Activated CD8-positive, alpha-beta memory T cell treated with anti-CD3 and anti-CD28 coated beads for 36 hours (primary cell): ENCODE measurements around the gene SPPL2A. TPM values are rescaled to one million over a fixed set of nuclear protein-coding genes. Genes with fewer than 3 reads are reported as not detected.

Source experiments
- CTCF ChIA-PET: fragments of 350-600 bp; sonication (Branson Sonifier 250); formaldehyde crosslinking; loops from one replicate; lab custom pipeline; 2021; ENCODE audit warnings: antibody characterized with exemption; lab: Charles Lee
- POLR2A ChIA-PET: fragments of 350-600 bp; sonication (Branson Sonifier 250); formaldehyde crosslinking; loops from one replicate; lab custom pipeline; 2021; ENCODE audit warnings: antibody characterized with exemption; lab: Charles Lee
- total RNA-seq, 2 experiments: library from RNA; stranded (reverse); gene quantifications; one replicate each; pipeline ENCODE4 v1.2.3, GENCODE V29; 2021

SPPL2A gene
- total RNA-seq, 2 experiments from 2014 or later = 95.0 to 101 TPM

DNA sequence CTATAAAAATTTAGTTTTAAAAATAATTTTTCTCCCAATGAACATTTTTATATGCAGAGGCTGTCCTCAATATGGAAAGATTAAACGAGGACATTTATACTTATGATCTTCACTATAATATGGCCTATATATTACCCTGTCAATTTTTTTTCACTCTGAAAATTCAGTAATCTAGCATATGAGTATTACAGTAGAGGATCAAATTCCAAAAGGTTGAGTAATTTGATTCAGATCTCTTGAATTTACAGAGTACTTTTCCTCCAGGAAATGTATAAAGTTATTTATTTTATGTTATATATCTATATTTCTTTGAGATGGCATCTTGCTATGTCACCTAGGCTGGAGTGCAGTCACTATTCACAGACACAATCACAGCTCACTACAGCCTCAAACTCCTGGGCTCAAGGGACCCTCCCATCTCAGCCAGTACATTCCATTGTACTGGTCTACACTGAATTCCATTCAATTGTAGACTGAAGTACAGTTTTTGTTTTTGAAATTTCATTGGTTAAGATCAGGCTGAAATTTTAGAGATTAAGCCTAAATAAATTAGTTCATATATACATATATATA is 62.7 kb downstream of the SPPL2A start:
- POLR2A ChIA-PET = no interaction called here
- CTCF ChIA-PET = no interaction called here

DNA sequence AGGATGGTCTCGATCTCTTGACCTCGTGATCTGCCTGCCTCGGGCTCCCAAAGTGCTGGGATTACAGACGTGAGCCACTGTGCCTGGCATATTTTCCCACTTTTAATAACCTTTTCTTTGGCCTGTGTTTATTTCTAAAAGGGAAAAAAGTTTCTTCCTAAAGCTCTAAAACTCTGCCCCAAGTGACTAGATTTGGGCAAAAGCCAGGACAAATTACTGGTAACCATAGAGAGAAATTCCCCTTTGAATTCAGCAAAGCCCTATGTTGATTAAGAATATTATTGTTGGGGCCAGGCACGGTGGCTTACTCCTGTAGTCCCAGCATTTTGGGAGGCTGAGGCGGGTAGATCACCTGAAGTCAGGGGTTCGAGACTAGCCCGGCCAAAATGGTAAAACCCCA is 67.4 kb downstream of the SPPL2A start:
- ChIA-PET CTCF (no interaction called here), POLR2A (no interaction called here)

DNA sequence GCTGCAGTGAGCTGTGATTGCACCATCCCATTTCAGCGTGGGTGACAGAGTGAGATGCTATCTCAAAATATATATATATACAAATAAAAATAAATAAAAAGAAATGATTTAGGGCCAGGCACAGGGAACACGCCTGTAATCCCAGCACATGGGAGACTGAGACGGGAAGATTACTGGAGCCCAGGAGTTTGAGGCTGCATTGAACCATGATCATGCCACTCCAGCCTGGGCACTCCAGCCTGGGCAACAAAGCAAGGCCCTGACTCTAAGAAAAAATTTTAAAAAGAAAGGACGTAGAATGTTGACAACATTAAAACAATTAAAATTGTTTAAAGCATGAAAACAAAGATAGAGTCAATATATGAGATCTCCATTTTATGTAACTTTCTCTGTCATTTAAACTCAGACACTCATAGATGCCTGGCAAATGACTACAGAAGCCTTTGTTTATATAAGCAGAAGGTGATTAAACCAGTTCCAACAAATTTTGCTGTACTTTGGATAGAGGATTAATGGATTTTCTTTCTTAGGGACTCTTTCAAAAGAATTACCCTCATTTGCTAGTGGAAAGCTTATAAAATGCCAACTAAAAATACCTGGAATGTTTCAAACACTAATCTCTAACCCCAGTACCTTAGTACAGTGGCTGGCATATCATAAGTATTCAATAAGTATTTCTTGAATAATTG is 68.3 kb downstream of the SPPL2A start:
- POLR2A ChIA-PET = no interaction called here
- CTCF ChIA-PET = no interaction called here

DNA sequence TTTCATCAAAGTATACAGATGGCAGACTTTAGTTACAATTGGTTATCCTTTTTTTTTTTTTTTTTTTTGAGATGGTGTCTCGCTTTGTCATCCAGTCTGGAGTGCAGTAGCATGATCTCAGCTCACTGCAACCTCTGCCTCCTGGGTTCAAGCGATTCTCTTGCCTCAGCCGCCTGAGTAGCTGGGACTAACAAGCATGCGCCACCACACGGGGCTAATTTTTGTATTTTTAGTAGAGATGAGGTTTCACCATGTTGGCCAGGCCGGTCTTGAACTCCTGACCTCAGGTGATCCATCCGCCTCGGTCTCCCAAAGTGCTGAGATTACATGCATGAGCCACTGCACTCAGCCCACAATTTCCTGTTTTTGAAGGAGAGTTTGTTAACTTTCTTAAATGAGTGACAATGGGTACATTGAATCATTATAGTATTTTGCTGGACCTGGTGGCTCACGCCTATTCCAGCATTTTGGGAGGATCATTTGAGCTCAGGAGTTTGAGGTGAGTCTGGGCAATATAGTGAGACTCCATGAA is 70.8 kb downstream of the SPPL2A start:
- CTCF ChIA-PET = interaction anchor here (0.6 kb wide), 1 partner anchor 1594 kb away, joined by 3 read pairs; no protein-coding TSS in a partner anchor
- POLR2A ChIA-PET = interaction anchor here (0.7 kb wide), 1 partner anchor 59 kb away, joined by 11 read pairs; no protein-coding TSS in a partner anchor

DNA sequence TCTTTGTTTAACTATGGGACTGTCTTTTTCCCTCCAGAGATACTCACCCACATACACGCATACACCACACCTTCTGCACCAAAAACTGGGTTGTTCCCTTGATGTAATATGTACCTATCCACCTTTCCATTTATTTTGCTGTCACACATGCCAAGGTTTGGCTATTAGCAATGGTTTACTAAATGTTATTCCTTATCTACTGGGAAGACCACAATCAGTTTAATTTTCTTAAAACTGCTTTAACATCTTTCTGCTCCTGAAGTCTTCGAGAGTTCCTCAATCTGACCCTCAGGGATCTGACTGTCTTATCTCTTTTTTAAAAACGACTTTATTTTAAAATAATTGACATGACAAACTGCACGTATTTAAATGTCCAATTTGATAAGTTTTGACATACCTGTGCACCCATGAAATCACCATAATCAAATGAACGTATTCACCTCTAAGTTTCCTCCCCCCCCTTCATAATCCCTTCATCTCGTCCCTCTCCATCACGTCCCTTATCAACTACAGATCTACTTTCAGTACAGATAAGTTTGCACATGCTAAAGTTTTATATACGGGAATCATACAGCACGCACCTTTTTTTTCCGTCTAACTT is 78.1 kb downstream of the SPPL2A start:
- ChIA-PET POLR2A (no interaction called here), CTCF (no interaction called here)

DNA sequence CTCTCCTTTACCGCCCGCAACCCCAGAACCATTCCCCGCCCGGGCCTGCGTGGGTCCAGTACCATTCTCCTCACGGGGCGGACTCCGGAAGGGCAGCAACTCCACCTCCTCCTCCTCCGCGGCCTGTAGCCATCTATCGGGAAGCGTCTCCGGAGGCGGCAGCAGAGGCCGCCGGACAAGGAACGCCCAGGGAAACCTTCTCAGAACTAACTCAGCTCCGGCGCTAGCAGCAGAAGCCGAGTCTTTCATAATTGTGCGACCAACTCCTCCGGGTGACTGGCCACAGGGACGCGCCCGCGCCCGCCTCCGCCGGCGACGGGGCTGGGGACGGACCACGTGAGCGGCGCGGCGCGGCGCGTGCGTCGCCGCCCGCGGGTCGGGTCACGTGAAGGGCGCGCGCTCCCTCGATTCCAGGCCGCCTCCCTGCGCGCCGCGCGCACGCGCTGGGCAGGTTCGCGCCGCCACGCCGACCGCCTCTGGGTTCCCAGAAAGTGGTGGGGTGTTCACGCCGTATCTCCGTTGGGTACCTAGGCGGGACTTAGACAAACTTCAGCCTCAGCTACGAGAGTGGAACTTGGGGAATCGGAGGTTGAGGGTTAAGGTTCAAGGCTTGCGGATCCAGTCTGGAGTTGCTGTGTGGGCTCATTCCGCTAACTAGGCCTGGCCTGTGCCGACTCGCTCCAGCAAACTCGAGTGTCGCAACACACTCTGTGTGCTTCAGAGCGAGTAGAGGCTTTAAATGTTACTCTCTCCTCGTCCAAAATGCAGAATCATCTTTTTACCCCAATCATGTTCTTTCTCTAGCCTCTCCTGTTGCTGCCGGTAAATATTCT is 78.8 kb downstream of the SPPL2A start, which contains the start of gene TRPM7:
TSS of gene TRPM7 (minus strand) at position 329 of the 833 bp plus-strand sequence. CDS start at position 65, 264 bp downstream.
- POLR2A ChIA-PET = interaction anchor here (1.0 kb wide), 1 partner anchor 333 kb away, joined by 4 read pairs; no protein-coding TSS in a partner anchor
- CTCF ChIA-PET = interaction anchor here (0.6 to 1.5 kb wide), 3 partner anchors 9 to 221 kb away, joined by 3 to 4 read pairs (median 4); no protein-coding TSS in a partner anchor

DNA sequence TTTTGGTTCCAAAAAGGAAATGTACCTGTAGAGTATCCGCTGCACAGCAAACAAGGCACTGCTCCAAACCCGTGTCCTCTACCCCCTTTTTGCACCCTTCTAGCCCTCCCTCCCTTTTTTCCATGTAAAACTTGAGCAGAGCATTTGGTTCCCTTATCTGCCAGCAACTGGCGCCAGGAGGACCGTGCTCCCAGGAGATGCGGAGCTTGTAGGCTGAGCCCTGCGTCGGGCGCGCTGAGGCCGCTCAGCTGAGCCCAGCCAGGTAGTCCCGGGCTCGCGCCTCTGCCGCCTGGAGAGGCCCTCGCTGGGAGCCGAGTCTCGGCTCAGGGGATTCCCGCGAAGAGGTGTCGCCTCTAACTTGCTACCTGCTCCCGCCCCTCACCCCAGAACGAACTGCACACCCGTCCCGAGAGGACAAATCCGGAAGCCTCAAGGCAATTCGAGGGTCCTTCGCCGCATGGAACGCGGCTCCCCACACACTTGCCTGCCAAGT is 79.5 kb downstream of the SPPL2A start:
- CTCF ChIA-PET = interaction anchor here (0.6 to 1.5 kb wide), 3 partner anchors 10 to 222 kb away, joined by 3 to 4 read pairs (median 4); no protein-coding TSS in a partner anchor
- POLR2A ChIA-PET = interaction anchor here (1.0 kb wide), 1 partner anchor 332 kb away, joined by 4 read pairs; no protein-coding TSS in a partner anchor

DNA sequence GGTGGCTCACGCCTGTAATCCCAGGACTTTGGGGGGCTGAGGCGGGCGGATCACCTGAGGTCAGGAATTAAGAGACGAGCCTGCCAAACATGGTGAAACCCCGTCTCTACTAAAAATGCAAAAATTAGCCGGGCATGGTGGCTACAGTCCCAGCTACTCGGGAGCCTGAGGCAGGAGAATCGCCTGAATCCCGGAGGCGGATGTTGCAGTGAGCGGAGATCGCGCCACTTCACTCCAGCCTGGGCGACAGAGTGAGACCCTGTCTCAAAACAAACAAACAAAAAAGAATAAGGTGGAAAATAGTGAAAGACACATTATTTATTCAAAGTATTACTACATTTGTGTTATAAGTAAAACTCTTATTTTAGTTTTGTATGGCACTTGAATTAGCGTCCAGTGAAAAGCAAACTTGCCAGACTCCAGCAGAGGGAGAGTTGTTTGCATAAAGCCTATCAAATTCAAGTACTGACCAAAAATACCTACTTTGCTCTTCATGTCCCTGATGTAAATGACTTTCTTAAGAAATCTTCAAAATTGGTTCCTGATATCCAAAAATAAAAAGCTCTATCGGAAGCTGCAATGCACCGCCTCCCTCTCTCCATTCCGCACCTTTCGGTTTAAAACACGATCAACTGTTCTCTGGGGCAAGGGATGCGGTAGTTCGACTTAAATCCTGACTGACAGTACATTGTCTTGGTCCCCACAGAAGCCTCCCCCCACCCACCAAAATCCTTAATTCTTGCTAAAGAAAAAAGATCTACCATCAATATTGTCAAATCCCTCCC is 80.1 kb downstream of the SPPL2A start:
- ChIA-PET CTCF (interaction anchor here (1.1 to 1.5 kb wide), 2 partner anchors 186 to 222 kb away, joined by 3 read pairs; no protein-coding TSS in a partner anchor), POLR2A (no interaction called here)

DNA sequence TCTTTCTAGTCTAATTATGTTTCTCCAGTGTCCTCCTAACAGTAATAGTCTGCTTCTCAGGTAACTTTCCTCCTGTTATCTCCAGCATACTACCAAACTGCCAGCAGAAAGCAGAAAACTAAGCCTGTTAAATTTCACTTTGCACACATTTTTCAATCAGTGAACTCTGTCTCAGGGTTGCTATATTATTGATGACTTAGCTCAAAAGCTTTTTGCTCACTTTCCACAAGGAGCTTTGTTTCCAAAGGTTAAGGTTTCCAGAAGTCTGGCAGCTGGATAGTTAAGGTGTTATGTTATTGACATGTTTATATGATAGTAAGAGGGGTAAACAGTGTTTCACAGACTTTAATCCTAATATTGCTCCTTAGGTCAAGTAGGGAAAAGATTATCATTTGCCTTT is 84.0 kb downstream of the SPPL2A start:
- POLR2A ChIA-PET = no interaction called here
- CTCF ChIA-PET = no interaction called here

DNA sequence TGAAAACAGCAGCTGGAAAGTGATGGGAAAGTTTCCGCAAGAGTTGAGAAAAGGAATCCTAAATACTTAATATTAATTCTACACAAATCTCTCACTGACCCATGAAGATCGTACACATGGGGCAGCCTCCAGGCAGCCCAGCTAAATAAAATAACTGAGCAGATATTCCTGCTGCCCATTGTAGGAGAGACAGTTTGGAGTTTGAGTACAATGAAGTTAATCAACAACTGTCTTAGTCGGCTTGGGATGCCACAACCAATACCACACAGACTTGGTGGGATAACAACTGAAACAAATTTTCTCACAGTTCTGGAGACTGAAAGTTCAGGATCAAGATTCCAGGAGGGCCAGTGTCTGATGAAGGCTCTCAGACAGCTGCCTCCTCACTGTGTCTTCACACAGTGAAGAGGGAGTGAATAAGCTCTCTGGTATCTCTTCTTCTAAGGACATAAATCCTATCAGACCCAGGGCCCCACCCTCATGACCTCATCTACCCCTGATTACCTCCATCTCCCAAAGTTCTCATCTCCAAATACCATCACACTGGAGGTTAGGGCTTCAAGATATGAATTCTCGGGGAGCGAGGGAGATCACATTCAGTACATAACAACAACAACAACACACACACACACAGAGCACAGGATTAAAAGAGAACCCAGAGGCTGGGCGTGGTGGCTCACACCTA is 88.6 kb downstream of the SPPL2A start:
- POLR2A ChIA-PET = no interaction called here
- CTCF ChIA-PET = no interaction called here

DNA sequence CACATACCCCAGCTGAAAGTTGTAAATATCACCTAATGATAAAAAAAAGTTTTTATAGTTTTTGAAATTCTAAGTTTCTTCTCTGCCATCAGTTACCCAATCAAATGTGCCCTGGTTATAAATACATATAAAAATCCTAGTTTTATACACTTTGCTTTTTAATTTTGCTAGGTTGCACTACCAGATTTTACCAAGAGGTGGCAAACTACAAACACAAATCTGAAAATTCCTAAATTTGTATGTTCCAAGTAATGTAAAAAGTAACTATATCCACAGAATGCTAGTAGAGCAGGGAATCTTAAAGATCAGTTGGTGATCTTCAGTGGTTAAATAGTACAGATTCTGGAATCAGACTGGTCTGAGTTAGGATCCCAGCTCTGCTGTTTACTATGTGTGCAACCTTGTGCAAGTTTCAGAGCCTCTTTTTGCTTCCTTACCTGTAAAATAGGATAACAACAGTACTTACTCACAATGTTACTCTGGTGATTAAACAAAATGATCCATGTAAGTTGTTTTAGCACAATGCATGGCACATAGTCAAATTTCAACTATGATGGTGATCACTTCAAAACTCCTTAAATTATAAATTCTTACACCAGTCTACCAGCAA is 89.9 kb downstream of the SPPL2A start:
- POLR2A ChIA-PET = interaction anchor here (0.6 kb wide), 1 partner anchor 231 kb away, joined by 3 read pairs; no protein-coding TSS in a partner anchor
- CTCF ChIA-PET = interaction anchor here (0.7 to 1.8 kb wide), 2 partner anchors 75 to 201 kb away, joined by 3 to 9 read pairs; no protein-coding TSS in a partner anchor

DNA sequence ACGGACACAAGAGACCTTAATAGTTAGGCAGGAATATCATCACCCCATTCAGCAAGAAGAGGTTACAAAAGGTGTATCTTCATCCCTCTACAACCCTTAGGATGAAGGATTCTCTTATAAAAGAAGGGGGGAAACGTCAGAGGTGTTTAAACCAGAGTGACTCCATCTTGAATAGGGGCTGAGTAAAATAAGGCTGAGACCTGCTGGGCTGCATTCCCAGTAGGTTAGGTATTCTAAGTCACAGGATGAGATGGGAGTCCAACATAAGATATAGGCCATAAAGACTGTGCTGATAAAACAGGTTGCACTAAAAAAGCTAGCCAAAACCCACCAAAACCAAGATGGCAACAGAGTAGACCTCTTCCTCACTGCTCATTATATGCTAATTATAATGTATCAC is 95.4 kb downstream of the SPPL2A start:
- CTCF ChIA-PET = no interaction called here
- POLR2A ChIA-PET = no interaction called here

DNA sequence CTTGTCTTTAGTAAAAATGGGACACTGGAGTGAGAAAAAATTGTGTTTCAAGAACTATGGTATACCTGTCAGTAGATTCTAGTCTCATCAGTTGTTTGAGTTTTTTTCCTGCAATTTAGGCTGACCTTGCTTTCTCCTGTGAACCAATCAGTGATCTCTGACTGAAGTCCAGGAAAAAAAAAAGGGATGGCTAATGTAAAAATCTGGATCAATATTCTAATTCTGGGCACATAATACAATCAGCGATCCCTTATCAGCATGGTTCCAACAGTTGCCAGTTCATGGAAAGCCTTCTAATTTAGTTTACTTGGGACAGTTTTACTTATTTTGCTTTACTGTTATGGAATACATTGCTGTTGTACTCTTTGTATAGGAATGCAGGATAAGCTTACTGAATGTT is 95.9 kb downstream of the SPPL2A start:
- ChIA-PET POLR2A (no interaction called here), CTCF (no interaction called here)

DNA sequence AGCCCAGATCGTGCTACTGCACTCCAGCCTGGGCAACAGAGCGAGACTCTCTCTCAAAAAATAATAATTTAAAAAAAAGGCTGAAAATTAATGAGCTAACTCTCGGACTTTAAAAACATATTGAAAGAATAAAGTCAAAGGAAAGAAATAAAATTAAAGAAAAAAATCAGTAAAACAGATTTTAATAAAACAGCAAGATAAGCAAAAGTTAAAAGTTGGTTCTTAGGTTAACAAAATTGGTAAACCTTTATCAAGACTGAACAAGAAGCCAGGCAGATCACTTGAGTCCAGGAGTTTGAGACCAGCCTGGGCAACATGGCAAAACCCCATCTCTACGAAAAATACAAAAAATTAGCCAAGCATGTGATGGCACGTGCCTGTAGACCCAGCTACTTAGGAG is 99.6 kb downstream of the SPPL2A start:
- POLR2A ChIA-PET = no interaction called here
- CTCF ChIA-PET = no interaction called here

DNA sequence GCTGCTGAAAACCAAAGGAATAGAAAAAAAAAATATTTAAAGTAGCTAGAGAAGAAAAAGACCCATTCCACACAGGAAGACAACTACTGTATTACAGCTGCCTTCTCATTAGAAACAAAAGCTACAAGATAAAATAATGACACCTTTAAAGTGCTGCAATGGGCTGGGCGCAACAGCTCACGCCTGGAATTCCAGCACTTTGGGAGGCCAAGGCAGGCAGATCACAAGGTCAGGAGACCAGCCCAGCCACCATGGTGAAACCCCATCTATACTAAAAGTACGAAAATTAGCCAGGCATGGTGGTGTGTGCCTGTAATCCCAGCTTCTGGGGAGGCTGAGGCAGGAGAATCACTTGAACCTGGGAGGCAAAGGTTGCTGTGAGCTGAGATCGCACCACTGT is 110.0 kb downstream of the SPPL2A start:
- ChIA-PET POLR2A (interaction anchor here (0.7 kb wide), 1 partner anchor 16 kb away, joined by 4 read pairs; no protein-coding TSS in a partner anchor), CTCF (no interaction called here)

DNA sequence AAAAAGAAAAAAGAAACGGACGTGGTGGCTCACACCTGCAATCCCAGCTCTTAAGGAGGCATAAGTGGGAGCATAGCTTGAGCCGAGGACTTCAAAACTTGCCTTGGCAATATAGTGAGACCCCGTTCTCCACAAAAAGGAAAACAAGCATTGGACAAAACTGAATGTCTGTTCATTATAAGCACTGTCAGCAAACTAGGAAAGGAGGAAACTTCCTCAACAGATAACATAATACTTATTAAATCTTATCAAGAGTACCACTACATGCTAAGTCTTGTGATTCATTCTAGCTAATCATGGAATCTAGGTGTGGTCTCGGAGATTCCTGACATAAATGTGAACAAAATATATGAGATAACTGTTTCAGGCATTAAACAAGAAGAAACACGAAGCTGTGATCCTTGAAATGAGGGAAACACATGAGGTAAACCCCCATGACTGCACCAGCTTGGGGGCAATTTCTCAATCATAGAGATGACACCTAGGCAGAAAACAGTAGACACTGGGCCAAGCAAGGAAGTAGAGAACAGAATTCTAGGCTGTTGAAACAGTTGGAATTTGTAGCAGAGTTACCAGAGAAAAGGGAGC is 112.3 kb downstream of the SPPL2A start:
- POLR2A ChIA-PET = interaction anchor here (1.2 kb wide), 1 partner anchor 254 kb away, joined by 3 read pairs; no protein-coding TSS in a partner anchor
- CTCF ChIA-PET = no interaction called here
